ENCODE data around the gene NEFH. TPM values are rescaled to one million over a fixed set of nuclear protein-coding genes. Genes with fewer than 3 reads are reported as not detected.

NEFH gene
- polyA plus RNA-seq, 4 donors: 7.9 to 10.8 (median 10.5) TPM

DNA sequence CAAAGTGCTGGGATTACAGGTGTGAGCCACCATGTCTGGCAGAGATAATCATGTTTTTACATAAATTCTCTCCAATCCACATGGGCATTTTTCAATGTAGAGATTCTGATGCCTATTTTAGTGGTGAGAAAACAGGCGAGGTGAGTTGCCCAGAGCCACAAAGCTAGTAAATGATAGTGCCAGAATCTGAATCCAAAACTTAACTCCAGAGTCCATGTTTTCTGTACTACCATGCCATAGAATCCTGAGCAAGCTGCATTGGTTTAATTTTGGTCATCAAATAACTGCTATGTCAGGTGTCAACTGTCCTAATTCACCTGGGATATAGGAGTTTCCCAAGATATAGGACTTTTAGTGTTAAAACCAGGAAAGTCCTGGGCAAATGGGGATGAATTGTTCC is 13.6 kb downstream of the NEFH start:
- DNase-seq (ENCODE audit: low read depth in 4 of 4, low spot score in 3 of 4): no peak

GRCh38 chr22:29499852-29500251 is 19.8 kb downstream of the NEFH start:
- DNase-seq (ENCODE audit: low read depth in 4 of 4, low spot score in 3 of 4): no peak

DNA sequence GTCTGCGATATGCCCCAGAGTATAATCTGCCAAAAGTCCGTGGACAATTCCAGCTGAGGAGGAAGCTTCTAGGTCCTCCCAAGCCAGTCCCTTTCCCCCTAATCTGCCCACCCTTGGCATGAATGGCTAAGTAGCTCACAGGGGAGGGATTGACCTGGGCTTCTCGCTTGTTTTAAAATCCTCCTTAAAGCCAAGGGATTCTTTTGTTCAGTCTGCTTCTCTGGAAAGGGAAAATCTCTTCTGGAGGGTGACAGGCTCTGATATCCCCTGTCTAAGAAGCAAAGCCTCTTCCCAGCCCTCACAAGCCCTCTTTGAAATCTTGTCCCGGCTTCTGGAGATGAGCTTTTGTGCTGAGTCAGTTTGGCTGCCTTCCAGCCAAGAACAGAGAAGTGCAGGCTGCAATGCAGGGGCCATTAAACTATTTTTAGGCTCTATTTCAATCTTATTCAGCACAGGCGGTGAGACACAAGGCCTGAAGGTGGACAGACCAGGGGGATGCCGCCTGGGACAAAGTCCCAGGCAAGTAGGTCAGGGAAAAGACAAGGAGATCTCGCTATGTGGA is 23.9 kb downstream of the NEFH start:
- DNase-seq (ENCODE audit: low read depth in 4 of 4, low spot score in 3 of 4): no peak

DNA sequence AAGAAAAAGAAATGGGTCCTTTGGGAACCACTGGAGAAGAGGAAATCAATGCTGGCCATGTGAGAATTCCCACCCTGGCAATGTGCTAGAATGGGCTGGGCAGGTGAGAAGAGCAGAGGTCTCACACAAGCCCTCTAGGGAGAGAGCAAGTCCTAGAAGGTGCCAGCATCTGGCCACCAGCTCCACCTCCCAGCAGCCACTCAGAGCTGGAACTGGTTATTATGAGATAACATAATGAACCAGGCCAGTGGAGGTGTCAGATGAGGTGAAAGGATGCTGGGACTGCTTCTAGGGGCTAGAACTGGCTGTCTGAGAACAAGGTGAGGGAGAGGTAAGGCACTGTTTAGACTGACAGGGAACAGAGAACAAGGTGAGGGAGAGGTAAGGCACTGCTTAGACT is 29.3 kb downstream of the NEFH start:
- DNase-seq (ENCODE audit: low read depth in 4 of 4, low spot score in 3 of 4): no peak

- no peak for DNase-seq (ENCODE audit: low read depth in 4 of 4, low spot score in 3 of 4)
These were observed 29.8 kb downstream of the NEFH start for GRCh38 chr22:29509815-29510214.

GRCh38 chr22:29510542-29510941 is 30.5 kb downstream of the NEFH start:
- no peak for DNase-seq (ENCODE audit: low read depth in 4 of 4, low spot score in 3 of 4)

GRCh38 chr22:29511126-29511862 is 31.3 kb downstream of the NEFH start:
- DNase-seq (ENCODE audit: low read depth in 4 of 4, low spot score in 3 of 4): no peak

GRCh38 chr22:29512031-29512430 is 32.0 kb downstream of the NEFH start:
- DNase-seq (ENCODE audit: low read depth in 4 of 4, low spot score in 3 of 4): no peak

DNA sequence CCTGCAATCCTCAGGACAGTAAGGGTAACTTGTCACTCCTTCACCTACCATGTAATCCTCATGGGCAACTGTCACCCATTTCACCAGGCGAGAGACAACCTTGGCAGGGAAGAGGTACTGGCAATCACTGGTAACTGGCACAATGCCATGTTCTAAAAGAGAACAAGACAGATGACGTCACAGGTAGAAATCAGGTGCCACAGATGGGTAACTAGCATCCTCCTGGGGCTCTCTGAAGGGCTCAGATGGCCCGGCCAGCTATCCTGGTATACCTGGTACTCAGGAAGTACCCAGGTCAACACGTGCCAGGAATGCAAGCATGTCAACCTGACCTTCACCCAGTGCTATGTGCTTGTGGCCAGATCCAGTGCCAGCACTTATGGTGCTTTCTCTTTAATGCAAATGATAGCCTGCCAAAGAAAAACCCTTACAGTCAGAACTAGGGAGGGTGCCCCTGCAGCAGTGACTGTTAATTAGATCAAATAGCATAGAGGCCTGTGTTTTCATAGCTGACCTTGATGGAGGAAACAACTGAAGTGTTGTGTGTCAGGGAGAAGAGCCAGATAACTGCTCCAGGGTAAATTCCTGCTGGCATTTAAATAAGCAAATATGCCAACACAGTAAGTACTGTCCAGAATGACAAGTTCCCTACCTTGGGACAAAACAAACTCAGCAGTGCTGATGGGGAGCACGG is 37.3 kb downstream of the NEFH start:
- DNase-seq (ENCODE audit: low read depth in 4 of 4, low spot score in 3 of 4): no peak

GRCh38 chr22:29518427-29518826 is 38.4 kb downstream of the NEFH start:
- no peak for DNase-seq (ENCODE audit: low read depth in 4 of 4, low spot score in 3 of 4)

DNA sequence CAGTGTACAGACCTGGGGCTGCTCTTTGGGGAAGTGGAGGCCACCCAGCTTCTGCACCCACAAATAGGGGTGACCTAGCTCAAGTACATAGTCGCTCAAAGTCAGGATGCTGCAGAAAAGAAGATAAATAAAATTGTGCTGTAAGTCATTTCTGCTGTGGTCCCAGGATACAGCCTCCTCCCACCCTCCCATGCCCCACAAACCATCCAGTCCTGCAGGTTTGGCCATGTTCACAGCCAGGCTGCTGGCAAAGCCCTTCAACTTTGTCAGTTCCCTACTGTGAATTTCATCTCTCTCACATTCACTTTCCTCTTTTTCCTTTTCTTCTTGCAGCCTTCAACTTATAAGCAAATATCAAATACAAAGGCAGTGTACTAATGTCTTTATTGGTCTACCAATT is 40.0 kb downstream of the NEFH start:
- no peak for DNase-seq (ENCODE audit: low read depth in 4 of 4, low spot score in 3 of 4)

DNA sequence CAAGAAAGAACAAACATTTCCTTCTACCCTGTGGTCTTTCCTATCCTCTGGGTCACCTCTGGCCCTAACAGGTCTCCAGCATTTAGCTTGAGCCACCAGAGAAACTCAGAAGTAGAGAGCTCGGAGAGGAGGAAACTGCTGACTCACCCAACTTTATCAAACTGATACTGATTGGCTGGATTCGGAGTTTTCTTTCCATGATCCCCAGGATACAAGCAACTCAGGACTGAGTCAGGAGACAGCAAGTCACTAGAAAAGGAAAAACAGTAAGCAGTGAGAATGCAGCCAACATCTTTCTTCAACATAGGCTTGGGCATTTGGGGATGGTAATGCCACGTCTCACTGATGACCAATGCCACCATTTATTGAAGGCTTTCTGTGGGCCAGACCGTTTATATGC is 40.8 kb downstream of the NEFH start:
- DNase-seq (ENCODE audit: low read depth in 4 of 4, low spot score in 3 of 4): no peak

GRCh38 chr22:29521526-29521925 is 41.5 kb downstream of the NEFH start:
- DNase-seq (ENCODE audit: low read depth in 4 of 4, low spot score in 3 of 4): no peak

DNA sequence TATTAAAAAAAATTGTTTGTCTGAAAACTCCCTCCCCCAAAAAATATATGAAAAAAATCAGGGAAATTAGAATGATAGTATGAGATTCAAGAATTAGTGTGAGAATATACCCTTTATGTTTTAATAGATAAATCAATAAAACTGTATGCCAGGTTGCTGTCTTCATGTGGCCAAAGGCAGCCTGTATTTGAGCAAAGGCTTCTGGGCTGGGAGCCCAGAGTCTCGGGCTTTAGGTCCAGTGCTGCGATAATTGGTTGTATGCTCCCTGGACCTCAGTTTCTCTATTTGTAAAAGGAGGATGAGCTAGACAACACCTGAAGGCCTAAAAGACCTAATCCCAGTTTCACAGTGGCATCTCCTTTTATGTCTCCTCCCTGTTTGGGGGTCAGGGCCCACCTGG is 43.7 kb downstream of the NEFH start:
- DNase-seq (ENCODE audit: low read depth in 4 of 4, low spot score in 3 of 4): no peak

- no peak for DNase-seq (ENCODE audit: low read depth in 4 of 4, low spot score in 3 of 4)
These were observed 44.6 kb downstream of the NEFH start for GRCh38 chr22:29524442-29525191.

DNA sequence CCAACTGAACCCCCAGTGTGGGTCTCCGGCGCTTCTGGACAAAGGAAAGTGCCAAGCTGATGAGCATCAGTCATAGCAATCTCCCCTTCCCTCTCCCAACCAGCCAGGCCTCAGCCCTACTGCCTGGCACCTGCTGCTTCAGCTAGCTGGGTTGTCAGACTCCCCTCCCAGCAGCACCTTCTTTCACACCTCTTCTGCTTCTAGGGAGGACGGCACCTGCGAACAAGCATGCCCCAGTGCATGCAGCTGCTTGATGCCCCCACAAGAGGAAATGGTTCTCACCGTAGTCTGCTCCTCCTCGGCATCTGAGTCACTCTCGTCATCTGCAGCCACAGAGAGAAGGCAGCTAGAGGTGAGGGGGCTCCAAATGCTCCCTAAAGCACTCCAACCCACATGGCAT is 48.1 kb downstream of the NEFH start:
- DNase-seq (ENCODE audit: low read depth in 4 of 4, low spot score in 3 of 4): no peak

DNA sequence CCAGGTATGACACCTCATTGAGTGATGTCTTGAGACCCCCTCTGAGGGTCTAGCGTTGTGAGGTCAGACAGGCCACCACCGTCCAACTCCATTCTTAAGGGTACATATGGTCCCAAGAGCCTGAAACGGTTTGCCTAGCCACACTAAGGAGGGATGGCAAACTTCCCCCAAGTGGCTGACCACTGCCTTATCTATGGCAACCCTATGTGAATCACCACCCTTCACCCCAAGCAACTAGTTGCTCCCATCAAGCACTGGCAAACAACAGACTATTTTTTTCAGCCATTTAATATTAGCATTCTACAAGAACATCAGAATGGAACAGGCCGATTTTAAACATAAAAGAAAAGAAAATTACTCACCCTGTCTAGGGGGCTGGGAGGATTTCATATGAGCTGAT is 50.7 kb downstream of the NEFH start:
- DNase-seq (ENCODE audit: low read depth in 4 of 4, low spot score in 3 of 4): no peak

GRCh38 chr22:29531419-29531818 is 51.4 kb downstream of the NEFH start:
- DNase-seq (ENCODE audit: low read depth in 4 of 4, low spot score in 3 of 4): no peak

- no peak for DNase-seq (ENCODE audit: low read depth in 4 of 4, low spot score in 3 of 4)
These were observed 56.4 kb downstream of the NEFH start for GRCh38 chr22:29536411-29536810.

DNA sequence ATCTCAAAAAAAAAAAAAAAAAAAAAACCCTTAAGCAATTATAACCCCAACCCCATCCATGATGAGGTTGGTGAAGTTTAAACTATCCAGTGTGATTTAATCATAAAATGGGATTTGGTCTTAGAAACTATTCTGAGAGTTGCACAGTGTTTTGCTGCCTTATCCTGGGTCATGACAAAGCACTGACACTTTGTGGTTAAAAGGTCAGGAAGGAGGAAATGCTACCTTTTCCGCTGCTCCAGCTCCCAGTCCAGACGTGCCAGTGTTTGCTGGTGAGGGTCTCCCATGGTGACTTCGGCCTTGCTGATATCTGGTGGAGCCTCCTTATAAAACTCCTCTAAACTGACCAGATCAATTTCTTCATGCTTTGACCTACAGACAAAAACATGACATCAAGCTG is 59.1 kb downstream of the NEFH start:
- no peak for DNase-seq (ENCODE audit: low read depth in 4 of 4, low spot score in 3 of 4)
